ENCODE data around the gene ADAM19. TPM values are rescaled to one million over a fixed set of nuclear protein-coding genes. Genes with fewer than 3 reads are reported as not detected.

The ADAM19 gene
- total RNA-seq, 1 experiment from 2014 or later, result 0.47 TPM

DNA sequence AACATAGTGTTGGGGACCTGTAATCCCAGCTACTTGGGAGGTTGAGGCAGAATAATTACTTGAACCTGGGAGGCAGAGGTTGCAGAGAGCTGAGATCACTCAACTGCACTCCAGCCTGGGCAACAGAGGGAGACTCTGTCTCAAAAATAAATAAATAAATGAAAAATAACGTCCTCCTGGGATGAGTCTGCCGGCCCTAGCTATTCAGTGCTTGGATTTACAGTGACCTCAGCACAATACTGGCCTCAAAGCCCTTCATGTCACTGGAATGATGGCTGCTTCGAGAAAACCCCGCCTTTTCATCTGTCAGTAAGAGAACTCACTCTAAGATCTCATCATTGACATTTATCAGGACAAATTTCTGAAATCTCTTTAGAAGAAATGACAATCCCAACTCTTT, 41.2 kb upstream of the ADAM19 start:
- intact Hi-C loops (cut with micrococcal nuclease), result no loop called here
- Mint-ChIP-seq H3K36me3 (ENCODE audit: insufficient read depth, unreplicated experiment) (no peaks in the 10 kb centered on the region), H3K4me3 (ENCODE audit: unreplicated experiment) (no peak overlapping the region), H3K4me1 (ENCODE audit: insufficient read depth, unreplicated experiment) (peaks cover 8% of the 10 kb centered on the region), H3K27me3 (ENCODE audit: insufficient read depth, unreplicated experiment) (no peaks in the 10 kb centered on the region), H3K9me3 (ENCODE audit: unreplicated experiment) (no peaks in the 10 kb centered on the region), H3K27ac (ENCODE audit: low read depth, unreplicated experiment) (no peak overlapping the region)
- DNase-seq (ENCODE audit: unreplicated experiment), result no peak
- BruUV-seq (replicated peaks), result no TSS peak
- POLR2A ChIA-PET, result no interaction called here
- TF ChIP-seq, protein P1, sequence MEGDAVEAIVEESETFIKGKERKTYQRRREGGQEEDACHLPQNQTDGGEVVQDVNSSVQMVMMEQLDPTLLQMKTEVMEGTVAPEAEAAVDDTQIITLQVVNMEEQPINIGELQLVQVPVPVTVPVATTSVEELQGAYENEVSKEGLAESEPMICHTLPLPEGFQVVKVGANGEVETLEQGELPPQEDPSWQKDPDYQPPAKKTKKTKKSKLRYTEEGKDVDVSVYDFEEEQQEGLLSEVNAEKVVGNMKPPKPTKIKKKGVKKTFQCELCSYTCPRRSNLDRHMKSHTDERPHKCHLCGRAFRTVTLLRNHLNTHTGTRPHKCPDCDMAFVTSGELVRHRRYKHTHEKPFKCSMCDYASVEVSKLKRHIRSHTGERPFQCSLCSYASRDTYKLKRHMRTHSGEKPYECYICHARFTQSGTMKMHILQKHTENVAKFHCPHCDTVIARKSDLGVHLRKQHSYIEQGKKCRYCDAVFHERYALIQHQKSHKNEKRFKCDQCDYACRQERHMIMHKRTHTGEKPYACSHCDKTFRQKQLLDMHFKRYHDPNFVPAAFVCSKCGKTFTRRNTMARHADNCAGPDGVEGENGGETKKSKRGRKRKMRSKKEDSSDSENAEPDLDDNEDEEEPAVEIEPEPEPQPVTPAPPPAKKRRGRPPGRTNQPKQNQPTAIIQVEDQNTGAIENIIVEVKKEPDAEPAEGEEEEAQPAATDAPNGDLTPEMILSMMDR (IDR thresholded peaks at IDR 0.05; ENCODE audit: unreplicated experiment), result no peak
- CTCF ChIA-PET, result interaction anchor here (1.5 to 1.8 kb wide), 2 partner anchors 10 to 140 kb away, joined by 6 read pairs; no protein-coding TSS in a partner anchor

DNA sequence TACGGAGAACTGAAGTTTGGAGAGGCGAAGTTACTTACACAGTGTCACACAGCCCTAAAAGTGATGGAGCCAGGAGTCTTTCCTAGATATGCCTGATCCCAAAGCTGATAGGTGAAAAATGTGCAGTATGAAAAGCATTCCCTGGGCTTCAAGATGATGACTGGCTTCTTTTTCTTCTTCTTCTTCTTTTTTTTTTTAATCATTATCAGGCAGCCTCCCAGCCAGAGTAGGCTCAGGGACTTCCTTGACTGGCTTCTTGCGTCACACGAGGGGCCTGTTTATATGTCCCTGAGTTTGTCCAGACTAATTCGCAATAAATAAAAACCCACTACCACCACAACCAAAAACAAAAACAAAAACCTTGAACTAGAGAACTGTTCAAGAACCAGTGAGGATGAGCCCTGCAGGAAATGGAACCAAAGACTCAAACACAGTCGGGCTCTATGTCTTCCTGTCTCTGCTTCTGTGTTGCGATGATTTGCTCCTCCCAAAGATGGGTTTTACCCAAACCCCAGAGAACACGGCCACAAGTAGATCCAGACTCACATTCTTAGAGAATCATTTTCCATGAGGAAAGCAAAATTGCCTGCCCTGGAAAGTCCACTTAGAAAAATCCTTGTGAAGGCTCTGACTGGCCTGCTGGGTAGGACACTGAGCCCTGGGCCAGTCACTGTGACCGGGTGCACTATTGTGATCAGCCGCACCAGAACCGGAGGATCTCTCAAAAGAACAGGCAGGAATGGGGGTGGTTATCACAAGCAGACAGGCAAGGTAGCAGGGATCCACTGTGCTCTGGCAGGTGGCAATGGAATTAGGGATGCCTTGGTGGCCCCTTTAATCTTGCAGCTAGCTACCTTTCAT, 38.0 kb upstream of the ADAM19 start:
- H3K36me3 Mint-ChIP-seq (ENCODE audit: insufficient read depth, unreplicated experiment), result no peaks in the 10 kb centered on the region
- TF ChIP-seq, protein P1 (IDR thresholded peaks at IDR 0.05; ENCODE audit: unreplicated experiment), result no peak
- no TSS peak for BruUV-seq (replicated peaks)
- DNase-seq (ENCODE audit: unreplicated experiment), result no peak
- POLR2A ChIA-PET, result interaction anchor here (0.6 to 0.8 kb wide), 2 partner anchors 102 to 106 kb away, joined by 3 read pairs; no protein-coding TSS in a partner anchor
- H3K9me3 Mint-ChIP-seq (ENCODE audit: unreplicated experiment), result no peaks in the 10 kb centered on the region
- peaks cover 8% of the 10 kb centered on the region for H3K4me1 Mint-ChIP-seq (ENCODE audit: insufficient read depth, unreplicated experiment)
- H3K27me3 Mint-ChIP-seq (ENCODE audit: insufficient read depth, unreplicated experiment), result no peaks in the 10 kb centered on the region
- CTCF ChIA-PET, result interaction anchor here (0.6 kb wide), 1 partner anchor 140 kb away, joined by 3 read pairs; no protein-coding TSS in a partner anchor
- intact Hi-C loops (cut with micrococcal nuclease), result loop anchor here (5.0 kb wide), 1 partner anchor 51 kb away; no protein-coding TSS in a partner anchor
- H3K27ac Mint-ChIP-seq (ENCODE audit: low read depth, unreplicated experiment), result peak overlapping the region; percentile 47
- H3K4me3 Mint-ChIP-seq (ENCODE audit: unreplicated experiment), result no peak overlapping the region

DNA sequence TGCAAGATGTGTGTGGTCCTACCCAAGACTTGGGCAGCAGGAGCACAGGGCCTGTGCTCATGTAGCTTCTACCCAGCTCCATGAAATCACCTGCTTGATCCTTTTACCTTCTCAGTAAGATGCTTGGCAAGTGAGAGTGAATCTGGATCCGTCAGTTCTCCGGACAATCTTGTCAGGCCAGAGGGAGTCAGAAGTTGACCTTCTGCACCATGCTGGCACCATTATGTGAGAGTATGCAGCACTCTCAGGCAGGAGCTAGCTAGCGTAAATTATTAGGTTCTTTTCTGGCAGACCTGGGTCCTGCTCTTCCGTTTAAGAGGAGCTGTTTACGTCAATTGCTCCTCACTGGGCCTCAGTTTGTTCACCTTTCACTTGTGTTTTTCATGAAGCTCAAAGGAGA, 37.0 kb upstream of the ADAM19 start:
- no peak for DNase-seq (ENCODE audit: unreplicated experiment)
- TF ChIP-seq, protein P1 (IDR thresholded peaks at IDR 0.05; ENCODE audit: unreplicated experiment), result no peak
- POLR2A ChIA-PET, result interaction anchor here (0.6 to 0.8 kb wide), 4 partner anchors 14 to 149 kb away, joined by 3 to 5 read pairs (median 4); no protein-coding TSS in a partner anchor
- H3K27me3 Mint-ChIP-seq (ENCODE audit: insufficient read depth, unreplicated experiment), result no peaks in the 10 kb centered on the region
- no peaks in the 10 kb centered on the region for H3K36me3 Mint-ChIP-seq (ENCODE audit: insufficient read depth, unreplicated experiment)
- H3K4me1 Mint-ChIP-seq (ENCODE audit: insufficient read depth, unreplicated experiment), result peaks cover 14% of the 10 kb centered on the region
- no TSS peak for BruUV-seq (replicated peaks)
- no peak overlapping the region for H3K4me3 Mint-ChIP-seq (ENCODE audit: unreplicated experiment)
- intact Hi-C loops (cut with micrococcal nuclease), result loop anchor here (5.0 kb wide), 1 partner anchor 50 kb away; no protein-coding TSS in a partner anchor
- H3K27ac Mint-ChIP-seq (ENCODE audit: low read depth, unreplicated experiment), result peak overlapping the region; percentile 47
- H3K9me3 Mint-ChIP-seq (ENCODE audit: unreplicated experiment), result no peaks in the 10 kb centered on the region
- CTCF ChIA-PET, result interaction anchor here (1.4 kb wide), 1 partner anchor 16 kb away, joined by 4 read pairs; no protein-coding TSS in a partner anchor

Data from MCF 10A (cell line).